ENCODE measurements around the gene HOXD11. TPM values are rescaled to one million over a fixed set of nuclear protein-coding genes. Genes with fewer than 3 reads are reported as not detected.

Gene HOXD11
- total RNA-seq, 6 donors from 2014 or later: not detected

- 13 to 19% methylated on average over 4 of the region's 4 CpGs for WGBS, 2 donors
- TF ChIP-seq EP300 (IDR thresholded peaks at IDR 0.05): no peak
- TF ChIP-seq CTCF (IDR thresholded peaks at IDR 0.05): no peak
- no peak for TF ChIP-seq POLR2A (IDR thresholded peaks at IDR 0.05)
- TF ChIP-seq POLR2AphosphoS5 (IDR thresholded peaks at IDR 0.05): no peak
- DNase-seq (no peak), ATAC-seq (ENCODE audit: low FRiP score in 2 of 2) (no peak)
- H3K36me3 ChIP-seq: no peaks in the 10 kb centered on the region
- peak overlapping the region in 1 of 4 donors; percentile 29 for H3K4me3 ChIP-seq
- H3K27ac ChIP-seq: no peak overlapping the region
- peaks cover 30 to 45% (median 31%) of the 10 kb centered on the region in 4 donors for H3K4me1 ChIP-seq
- peaks cover 0 to 87% (median 45%) of the 10 kb centered on the region in 4 donors for H3K27me3 ChIP-seq
- no peaks in the 10 kb centered on the region for H3K9me3 ChIP-seq
These were observed 24.7 kb downstream of the HOXD11 start for GRCh38 chr2:176131848-176132158.

- H3K9me3 ChIP-seq: no peaks in the 10 kb centered on the region
- WGBS, 2 donors: 11 to 14% methylated on average over 33 of the region's 33 CpGs
- no peak overlapping the region for H3K27ac ChIP-seq
- peaks cover 30 to 47% (median 32%) of the 10 kb centered on the region in 4 donors for H3K4me1 ChIP-seq
- DNase-seq: no peak
- peak overlapping the region in 1 of 4 donors; percentile 29 for H3K4me3 ChIP-seq
- TF ChIP-seq POLR2AphosphoS5 (IDR thresholded peaks at IDR 0.05) (no peak), POLR2A (IDR thresholded peaks at IDR 0.05) (no peak), CTCF (IDR thresholded peaks at IDR 0.05) (no peak), EP300 (IDR thresholded peaks at IDR 0.05) (no peak)
- ATAC-seq (ENCODE audit: low FRiP score in 2 of 2): no peak
- H3K27me3 ChIP-seq: peaks cover 0 to 91% (median 48%) of the 10 kb centered on the region in 4 donors
- no peaks in the 10 kb centered on the region for H3K36me3 ChIP-seq
These were observed 25.4 kb downstream of the HOXD11 start for GRCh38 chr2:176132205-176133171.

- TF ChIP-seq POLR2A (IDR thresholded peaks at IDR 0.05) (no peak), EP300 (IDR thresholded peaks at IDR 0.05) (no peak), POLR2AphosphoS5 (IDR thresholded peaks at IDR 0.05) (no peak), CTCF (IDR thresholded peaks at IDR 0.05) (no peak)
- H3K4me3 ChIP-seq: no peak overlapping the region
- H3K36me3 ChIP-seq: no peaks in the 10 kb centered on the region
- ATAC-seq (ENCODE audit: low FRiP score in 2 of 2) (no peak), DNase-seq (no peak)
- peaks cover 0 to 89% (median 47%) of the 10 kb centered on the region in 4 donors for H3K27me3 ChIP-seq
- H3K9me3 ChIP-seq: no peaks in the 10 kb centered on the region
- H3K4me1 ChIP-seq: peaks cover 30 to 44% (median 32%) of the 10 kb centered on the region in 4 donors
- H3K27ac ChIP-seq: no peak overlapping the region
These were observed 26.3 kb downstream of the HOXD11 start for GRCh38 chr2:176133389-176133788.

- Histone ChIP-seq H3K9me3 (no peaks in the 10 kb centered on the region), H3K4me3 (no peak overlapping the region), H3K27me3 (peaks cover 0 to 89% (median 47%) of the 10 kb centered on the region in 4 donors), H3K27ac (no peak overlapping the region), H3K4me1 (peaks cover 27 to 42% (median 32%) of the 10 kb centered on the region in 4 donors), H3K36me3 (no peaks in the 10 kb centered on the region)
- no peak for ATAC-seq (ENCODE audit: low FRiP score in 2 of 2)
- no peak for DNase-seq
- WGBS, 2 donors: 25 to 27% methylated on average over 4 of the region's 4 CpGs
- TF ChIP-seq POLR2A (IDR thresholded peaks at IDR 0.05): no peak
- TF ChIP-seq CTCF (IDR thresholded peaks at IDR 0.05): no peak
- TF ChIP-seq EP300 (IDR thresholded peaks at IDR 0.05): no peak
- no peak for TF ChIP-seq POLR2AphosphoS5 (IDR thresholded peaks at IDR 0.05)
These were observed 27.0 kb downstream of the HOXD11 start for GRCh38 chr2:176134035-176134434.

Data from upper lobe of left lung (tissue), 6 donors.